ENCODE results near the gene DNAAF1. TPM values are rescaled to one million over a fixed set of nuclear protein-coding genes. Genes with fewer than 3 reads are reported as not detected.

DNAAF1 gene
- total and polyA plus RNA-seq, 2 donors (not counting 3 experiments of a cell fraction or from before 2014, with no cell fraction given) = 0.01 TPM; not detected in 1

DNA sequence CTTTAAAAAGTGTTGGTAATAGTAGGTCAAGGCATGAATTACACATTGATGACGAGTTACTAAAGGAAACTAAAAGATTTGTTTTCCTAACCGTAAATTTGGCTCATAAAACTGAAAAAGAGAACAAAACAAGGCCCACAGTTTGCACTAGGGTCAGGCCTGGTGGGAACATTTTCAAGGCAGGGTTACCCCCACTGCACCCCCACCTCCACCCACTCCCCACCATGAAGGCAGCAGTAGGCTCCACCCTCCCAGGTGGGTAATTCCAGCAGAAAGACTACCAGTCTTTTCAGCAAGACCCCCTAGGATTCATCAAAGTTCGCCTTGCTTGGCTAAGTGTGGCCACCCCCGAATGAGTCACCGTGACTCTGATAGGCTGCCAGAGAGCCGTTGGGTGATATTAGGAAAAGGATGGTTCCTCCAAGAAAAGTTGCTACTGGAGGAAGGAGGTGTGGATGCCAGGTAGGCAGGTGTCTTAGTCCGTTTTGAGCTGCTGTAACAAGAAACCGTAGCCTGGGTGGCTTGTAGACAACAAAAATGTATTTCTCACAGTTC lies 8.6 kb downstream of the DNAAF1 start:
- BruUV-seq (replicated peaks) = no TSS peak
- Histone ChIP-seq H3K79me2 (ENCODE audit: control insufficient read depth, insufficient read depth, low read length) (no peaks in the 10 kb centered on the region), H3K4me1 (ENCODE audit: control insufficient read depth, extremely low read depth, insufficient read depth, low read length) (no peaks in the 10 kb centered on the region), H3K27me3 (ENCODE audit: control insufficient read depth in 2 of 2, insufficient read depth in 2 of 2, low read length in 2 of 2) (peaks cover 8 to 12% of the 10 kb centered on the region in 2 experiments), H4K20me1 (replicated peaks; ENCODE audit: control insufficient read depth, extremely low read depth, insufficient read depth, low read length) (no peaks in the 10 kb centered on the region), H3K4me3 (replicated peaks in 1 of 3; ENCODE audit: insufficient read depth in 1 of 3, low read depth in 1 of 3, low read length in 3 of 3) (no peak overlapping the region), H3K9ac (replicated peaks; ENCODE audit: extremely low read depth, insufficient read depth, low read length) (no peak overlapping the region), H3K9me3 (replicated peaks; ENCODE audit: control insufficient read depth, insufficient read depth, low read length) (no peaks in the 10 kb centered on the region), H3K27ac (ENCODE audit: insufficient read depth, low read depth, low read length) (no peak overlapping the region), H2AFZ (ENCODE audit: low read depth, low read length) (no peak overlapping the region), H3K4me2 (ENCODE audit: insufficient read depth, low read length) (no peak overlapping the region), H3K9me1 (replicated peaks; ENCODE audit: control insufficient read depth, extremely low read depth, insufficient read depth, low read length) (no peaks in the 10 kb centered on the region), H3K36me3 (ENCODE audit: control insufficient read depth in 2 of 2, extremely low read depth in 1 of 2, insufficient read depth in 2 of 2, low read length in 2 of 2) (no peaks in the 10 kb centered on the region)
- FAIRE-seq (no peak), DNase-seq (ENCODE audit: low read depth, low spot score) (no peak)
- TF ChIP-seq MYC (IDR thresholded peaks at IDR 0.05; ENCODE audit: low read depth, low read length) = no peak
- TF ChIP-seq FOS (IDR thresholded peaks at IDR 0.05; ENCODE audit: borderline replicate concordance, insufficient read depth, low read length) = no peak
- no peak for TF ChIP-seq JUN (IDR thresholded peaks at IDR 0.05; ENCODE audit: borderline replicate concordance, insufficient read depth, insufficient read length, low read depth)
- no peak for TF ChIP-seq EZH2 (IDR thresholded peaks at IDR 0.05; ENCODE audit: borderline replicate concordance, low read depth, low read length, severe bottlenecking)
- TF ChIP-seq, protein P1, sequence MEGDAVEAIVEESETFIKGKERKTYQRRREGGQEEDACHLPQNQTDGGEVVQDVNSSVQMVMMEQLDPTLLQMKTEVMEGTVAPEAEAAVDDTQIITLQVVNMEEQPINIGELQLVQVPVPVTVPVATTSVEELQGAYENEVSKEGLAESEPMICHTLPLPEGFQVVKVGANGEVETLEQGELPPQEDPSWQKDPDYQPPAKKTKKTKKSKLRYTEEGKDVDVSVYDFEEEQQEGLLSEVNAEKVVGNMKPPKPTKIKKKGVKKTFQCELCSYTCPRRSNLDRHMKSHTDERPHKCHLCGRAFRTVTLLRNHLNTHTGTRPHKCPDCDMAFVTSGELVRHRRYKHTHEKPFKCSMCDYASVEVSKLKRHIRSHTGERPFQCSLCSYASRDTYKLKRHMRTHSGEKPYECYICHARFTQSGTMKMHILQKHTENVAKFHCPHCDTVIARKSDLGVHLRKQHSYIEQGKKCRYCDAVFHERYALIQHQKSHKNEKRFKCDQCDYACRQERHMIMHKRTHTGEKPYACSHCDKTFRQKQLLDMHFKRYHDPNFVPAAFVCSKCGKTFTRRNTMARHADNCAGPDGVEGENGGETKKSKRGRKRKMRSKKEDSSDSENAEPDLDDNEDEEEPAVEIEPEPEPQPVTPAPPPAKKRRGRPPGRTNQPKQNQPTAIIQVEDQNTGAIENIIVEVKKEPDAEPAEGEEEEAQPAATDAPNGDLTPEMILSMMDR (IDR thresholded peaks at IDR 0.05; ENCODE audit: extremely low read depth in 1 of 2, insufficient read depth in 1 of 2, low read depth in 1 of 2, low read length in 2 of 2) = no peak
- no peak for TF ChIP-seq POLR2A (IDR thresholded peaks at IDR 0.05; ENCODE audit: low read depth, low read length)
- dilution Hi-C loops (cut with MboI; ENCODE audit: extremely low pct_ligation_motif_present, low sequenced_read_pairs) (no loop called here), intact Hi-C loops (cut with micrococcal nuclease) (no loop called here)
- CTCF ChIA-PET = interaction anchor here (1.0 kb wide), 1 partner anchor 33 kb away, joined by 3 read pairs; the partner anchor contains the start of gene TAF1C
- POLR2A ChIA-PET = no interaction called here
